ENCODE results near the gene SLC35B4.
"Not testable (repeated sequence)": the region's sequence is repeated elsewhere in the genome, so short reads cannot be mapped to it uniquely, and the experiment has no call there.

SLC35B4 gene

DNA sequence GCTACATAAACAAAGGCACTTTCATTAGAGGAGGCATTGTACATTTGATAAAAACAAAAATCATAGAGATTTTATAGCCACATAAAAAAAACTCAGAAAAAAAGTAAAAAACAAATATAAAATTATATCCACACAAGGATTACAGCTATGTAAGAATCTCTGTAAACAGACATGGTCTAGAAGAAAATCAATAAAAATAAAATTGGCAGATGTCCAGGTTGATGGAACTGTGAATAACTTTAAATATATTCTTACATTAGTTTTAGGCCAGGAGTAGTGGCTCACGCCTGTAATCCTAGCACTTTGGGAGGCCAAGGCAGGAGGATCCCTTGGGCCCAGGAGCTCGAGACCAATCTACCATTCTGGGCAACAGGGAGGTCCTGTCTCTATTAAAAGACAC lies 19.2 kb downstream of the SLC35B4 start:
- H3K36me3 ChIP-seq (ENCODE audit: control insufficient read depth, insufficient read depth, low read length), result peaks cover 4% of the 10 kb centered on the region; the same call in 1 of the 2 replicates
- no peak overlapping the region for H3K27ac ChIP-seq (ENCODE audit: low read length)
- no peaks in the 10 kb centered on the region for H3K4me1 ChIP-seq (ENCODE audit: control insufficient read depth, insufficient read depth, low read length)
- DNase-seq (ENCODE audit: low read depth, low spot score), result no peak
- H3K4me3 ChIP-seq (ENCODE audit: low read length), result no peak overlapping the region
- no peaks in the 10 kb centered on the region for H3K9me3 ChIP-seq (ENCODE audit: control insufficient read depth, insufficient read depth, low read length)
- H3K27me3 ChIP-seq (ENCODE audit: control insufficient read depth, insufficient read depth, low read length), result no peaks in the 10 kb centered on the region
- no CpG with 5 or more reads among the region's 2 CpGs for WGBS (ENCODE audit: insufficient coverage, insufficient read length)

DNA sequence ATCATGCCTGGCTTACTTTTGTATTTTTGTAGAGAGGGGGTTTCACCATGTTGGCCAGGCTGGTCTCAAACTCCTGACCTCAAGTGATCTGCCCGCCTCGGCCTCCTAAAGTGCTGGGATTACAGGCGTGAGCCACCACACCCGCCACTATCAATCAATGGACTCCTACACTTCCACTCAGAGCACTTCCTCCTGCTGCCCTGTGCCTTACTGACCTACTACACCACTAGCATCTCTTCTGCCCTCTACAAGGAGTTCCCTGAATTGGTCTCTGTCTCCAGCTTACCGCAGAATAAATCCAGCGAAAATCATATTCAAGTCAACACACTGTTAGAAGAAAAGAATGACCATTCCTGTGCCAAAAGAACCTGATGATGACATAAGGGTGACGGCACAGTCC lies 20.7 kb downstream of the SLC35B4 start:
- H3K4me1 ChIP-seq (ENCODE audit: control insufficient read depth, insufficient read depth, low read length); H3K9me3 ChIP-seq (ENCODE audit: control insufficient read depth, insufficient read depth, low read length); H3K36me3 ChIP-seq (ENCODE audit: control insufficient read depth, insufficient read depth, low read length); H3K27me3 ChIP-seq (ENCODE audit: control insufficient read depth, insufficient read depth, low read length); H3K27ac ChIP-seq (ENCODE audit: low read length); DNase-seq (ENCODE audit: low read depth, low spot score); H3K4me3 ChIP-seq (ENCODE audit: low read length): not testable (repeated sequence)
- WGBS (ENCODE audit: insufficient coverage, insufficient read length), result no CpG with 5 or more reads among the region's 7 CpGs

DNA sequence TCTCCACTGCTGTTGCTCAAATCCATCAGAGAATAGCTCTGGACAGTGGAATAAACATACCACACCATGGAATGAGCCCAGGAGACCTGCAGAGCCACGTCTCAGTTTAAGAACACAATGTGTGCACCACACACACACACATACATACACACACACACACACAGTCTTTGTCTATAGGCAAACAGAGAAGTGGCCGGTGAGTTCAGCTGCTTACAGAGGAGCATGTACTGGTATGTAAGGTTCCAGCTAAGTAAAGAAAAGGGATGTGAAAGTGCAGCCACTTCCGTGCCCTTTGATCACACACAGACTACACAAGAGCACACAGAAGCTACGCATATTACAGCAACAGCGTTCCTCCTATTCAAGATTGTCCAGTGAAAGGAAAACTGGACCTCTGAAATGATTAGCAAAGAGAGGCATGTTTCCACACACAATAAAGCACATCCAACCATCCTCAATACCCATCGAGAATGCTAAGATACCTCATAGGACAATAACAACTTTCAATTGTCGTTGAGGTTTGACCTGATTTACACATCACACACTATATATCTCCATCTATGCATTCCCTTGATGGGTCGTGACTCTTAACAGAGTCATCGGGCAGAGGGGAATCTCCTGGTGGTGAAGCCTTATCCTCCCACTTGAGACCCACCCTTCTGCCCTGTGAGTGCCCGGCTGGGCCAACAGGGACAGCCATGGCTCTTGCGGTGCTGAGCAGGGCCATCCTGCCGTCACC lies 23.6 kb downstream of the SLC35B4 start:
- 0 out of 2 replicates have a peak, but pooled peaks cover 4% of the 10 kb centered on the region for H3K36me3 ChIP-seq (ENCODE audit: control insufficient read depth, insufficient read depth, low read length)
- DNase-seq (ENCODE audit: low read depth, low spot score), result no peak
- no peak overlapping the region for H3K4me3 ChIP-seq (ENCODE audit: low read length)
- no peak overlapping the region for H3K27ac ChIP-seq (ENCODE audit: low read length)
- no peaks in the 10 kb centered on the region for H3K4me1 ChIP-seq (ENCODE audit: control insufficient read depth, insufficient read depth, low read length)
- H3K27me3 ChIP-seq (ENCODE audit: control insufficient read depth, insufficient read depth, low read length), result no peaks in the 10 kb centered on the region
- no peaks in the 10 kb centered on the region for H3K9me3 ChIP-seq (ENCODE audit: control insufficient read depth, insufficient read depth, low read length)
- WGBS (ENCODE audit: insufficient coverage, insufficient read length), result no CpG with 5 or more reads among the region's 12 CpGs

DNA sequence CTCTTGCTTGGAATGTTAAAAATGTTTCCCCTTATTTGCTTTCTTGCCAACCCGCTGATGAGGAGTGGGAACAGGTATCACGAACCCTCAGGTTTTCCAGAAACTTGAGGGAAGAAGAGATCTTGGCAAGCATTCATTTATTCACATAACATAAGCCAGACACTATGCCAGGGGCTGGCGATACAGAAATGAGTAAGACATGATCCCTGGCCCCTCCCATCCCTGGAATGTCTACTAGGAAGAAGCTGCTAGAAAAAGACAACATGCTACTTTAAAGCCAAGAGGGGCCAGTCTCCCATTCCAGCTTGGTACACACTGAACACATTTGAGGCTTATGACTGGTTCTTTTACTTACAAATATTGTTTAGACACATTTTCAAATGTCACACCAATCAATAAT lies 26.4 kb downstream of the SLC35B4 start:
- no peak for DNase-seq (ENCODE audit: low read depth, low spot score)
- no peak overlapping the region for H3K27ac ChIP-seq (ENCODE audit: low read length)

DNA sequence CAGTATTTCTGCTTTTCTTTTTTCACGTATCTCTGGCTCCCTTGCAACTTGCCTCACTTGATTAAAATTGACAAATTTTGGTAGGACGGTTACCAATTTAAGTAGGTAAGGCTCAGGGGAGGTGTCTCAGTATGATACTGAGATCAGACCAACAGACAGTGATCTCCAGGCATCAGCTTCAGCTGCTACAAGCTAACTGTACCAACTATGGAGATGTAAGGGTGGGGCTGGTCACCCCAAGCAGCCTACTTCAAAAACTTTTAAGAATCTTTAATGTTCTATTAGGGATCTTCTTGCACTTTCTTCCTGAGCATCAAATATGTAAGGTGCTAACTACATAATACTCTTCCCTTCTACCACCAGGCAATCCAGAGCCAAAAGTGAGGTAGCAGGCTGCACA lies 26.9 kb downstream of the SLC35B4 start:
- WGBS (ENCODE audit: insufficient coverage, insufficient read length), result no CpG with 5 or more reads among the region's 2 CpGs
- Histone ChIP-seq H3K4me1 (ENCODE audit: control insufficient read depth, insufficient read depth, low read length) (no peaks in the 10 kb centered on the region), H3K4me3 (ENCODE audit: low read length) (no peak overlapping the region), H3K36me3 (ENCODE audit: control insufficient read depth, insufficient read depth, low read length) (0 out of 2 replicates have a peak, but pooled peaks cover 3% of the 10 kb centered on the region), H3K27ac (ENCODE audit: low read length) (no peak overlapping the region), H3K9me3 (ENCODE audit: control insufficient read depth, insufficient read depth, low read length) (no peaks in the 10 kb centered on the region), H3K27me3 (ENCODE audit: control insufficient read depth, insufficient read depth, low read length) (no peaks in the 10 kb centered on the region)
- no peak for DNase-seq (ENCODE audit: low read depth, low spot score)

More for the DNA sequence above, 26.4 kb downstream of the SLC35B4 start:
- no peak overlapping the region for H3K4me3 ChIP-seq (ENCODE audit: low read length)
- H3K27me3 ChIP-seq (ENCODE audit: control insufficient read depth, insufficient read depth, low read length), result no peaks in the 10 kb centered on the region
- WGBS (ENCODE audit: insufficient coverage, insufficient read length), result no CpG with 5 or more reads among the region's 3 CpGs
- no peaks in the 10 kb centered on the region for H3K4me1 ChIP-seq (ENCODE audit: control insufficient read depth, insufficient read depth, low read length)
- 0 out of 2 replicates have a peak, but pooled peaks cover 4% of the 10 kb centered on the region for H3K36me3 ChIP-seq (ENCODE audit: control insufficient read depth, insufficient read depth, low read length)
- H3K9me3 ChIP-seq (ENCODE audit: control insufficient read depth, insufficient read depth, low read length), result no peaks in the 10 kb centered on the region

DNA sequence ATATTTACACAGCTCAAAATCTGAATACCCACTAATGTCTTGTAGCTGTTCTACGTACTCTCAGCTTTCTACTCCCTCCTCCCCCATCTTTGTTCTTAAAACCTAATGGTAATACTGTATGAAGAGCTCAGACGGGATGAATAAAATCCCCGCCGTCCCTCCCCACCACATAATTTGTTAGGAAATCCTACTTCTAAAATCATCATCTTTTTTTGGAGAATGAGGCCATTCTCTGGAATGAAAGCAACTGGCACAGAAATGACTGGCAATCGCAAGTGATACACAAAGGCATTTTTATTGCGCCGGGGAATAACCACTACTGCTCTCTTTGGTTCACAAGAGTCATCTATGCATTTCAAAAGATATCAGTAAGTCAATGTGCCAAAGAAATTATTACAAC lies 27.3 kb downstream of the SLC35B4 start:
- H3K4me3 ChIP-seq (ENCODE audit: low read length), result no peak overlapping the region
- no peaks in the 10 kb centered on the region for H3K4me1 ChIP-seq (ENCODE audit: control insufficient read depth, insufficient read depth, low read length)
- DNase-seq (ENCODE audit: low read depth, low spot score), result no peak
- WGBS (ENCODE audit: insufficient coverage, insufficient read length), result no CpG with 5 or more reads among the region's 7 CpGs
- no peak overlapping the region for H3K27ac ChIP-seq (ENCODE audit: low read length)
- no peaks in the 10 kb centered on the region for H3K9me3 ChIP-seq (ENCODE audit: control insufficient read depth, insufficient read depth, low read length)
- H3K36me3 ChIP-seq (ENCODE audit: control insufficient read depth, insufficient read depth, low read length), result no peaks in the 10 kb centered on the region
- H3K27me3 ChIP-seq (ENCODE audit: control insufficient read depth, insufficient read depth, low read length), result no peaks in the 10 kb centered on the region

DNA sequence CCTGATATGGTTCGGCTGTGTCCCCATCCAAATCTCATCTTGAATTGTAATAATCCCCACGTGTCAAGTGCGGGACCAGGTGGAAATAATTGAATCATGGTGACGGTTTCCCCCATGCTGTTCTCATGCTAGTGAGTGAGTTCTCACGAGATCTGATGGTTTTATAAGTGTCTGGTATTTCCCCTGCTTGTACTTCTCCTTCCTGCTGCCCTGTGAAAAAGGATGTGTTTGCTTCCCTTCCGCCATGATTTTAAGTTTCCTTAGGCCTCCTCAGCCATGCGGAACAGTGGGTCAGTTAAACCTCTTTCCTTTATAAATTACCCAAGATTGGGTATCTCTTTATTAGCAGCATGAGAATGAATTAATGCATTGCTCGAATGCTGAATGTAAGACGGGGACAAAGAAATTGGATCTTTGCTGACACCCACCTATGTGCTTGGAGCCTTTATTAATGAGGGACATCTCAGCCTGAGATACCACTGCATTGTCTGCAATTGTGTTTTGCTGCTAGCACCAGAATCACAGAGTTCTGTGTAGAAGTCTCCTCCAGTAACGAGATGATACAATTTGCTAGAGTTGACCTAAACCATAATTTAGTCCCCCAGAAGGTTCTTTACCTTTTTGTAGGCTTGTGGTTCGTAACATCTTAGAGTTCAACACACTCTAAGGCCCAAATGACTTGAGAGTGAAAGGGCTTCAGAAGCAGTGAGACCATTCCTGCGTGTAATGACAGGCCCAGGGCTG lies 28.6 kb downstream of the SLC35B4 start:
- Histone ChIP-seq H3K4me1 (ENCODE audit: control insufficient read depth, insufficient read depth, low read length) (no peaks in the 10 kb centered on the region), H3K9me3 (ENCODE audit: control insufficient read depth, insufficient read depth, low read length) (no peaks in the 10 kb centered on the region), H3K27me3 (ENCODE audit: control insufficient read depth, insufficient read depth, low read length) (no peaks in the 10 kb centered on the region), H3K36me3 (ENCODE audit: control insufficient read depth, insufficient read depth, low read length) (no peaks in the 10 kb centered on the region), H3K4me3 (ENCODE audit: low read length) (no peak overlapping the region), H3K27ac (ENCODE audit: low read length) (no peak overlapping the region)
- no peak for DNase-seq (ENCODE audit: low read depth, low spot score)
- WGBS (ENCODE audit: insufficient coverage, insufficient read length), result no CpG with 5 or more reads among the region's 12 CpGs

DNA sequence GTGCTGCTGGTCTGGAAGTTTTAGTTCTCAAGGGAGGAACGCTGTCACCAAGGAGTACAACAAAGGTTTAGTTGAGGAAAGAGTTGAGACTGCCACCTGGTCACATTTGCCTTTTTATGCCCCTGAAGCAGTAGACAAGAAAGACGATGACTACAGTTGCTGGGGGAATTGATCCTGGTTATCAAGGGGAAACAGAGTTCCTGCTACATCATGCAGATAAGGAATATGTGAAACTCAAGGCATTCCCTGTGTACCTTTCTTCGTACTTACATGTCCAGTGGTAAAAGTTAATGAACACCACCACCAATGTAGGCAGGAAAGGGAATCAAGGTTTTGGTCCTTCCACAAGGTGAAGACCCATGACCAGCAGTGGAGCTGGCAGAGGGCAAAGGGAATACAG lies 31.8 kb downstream of the SLC35B4 start:
- Histone ChIP-seq H3K4me1 (ENCODE audit: control insufficient read depth, insufficient read depth, low read length) (no peaks in the 10 kb centered on the region), H3K9me3 (ENCODE audit: control insufficient read depth, insufficient read depth, low read length) (no peaks in the 10 kb centered on the region), H3K27ac (ENCODE audit: low read length) (no peak overlapping the region), H3K27me3 (ENCODE audit: control insufficient read depth, insufficient read depth, low read length) (no peaks in the 10 kb centered on the region), H3K36me3 (ENCODE audit: control insufficient read depth, insufficient read depth, low read length) (0 out of 2 replicates have a peak, but pooled peaks cover 2% of the 10 kb centered on the region), H3K4me3 (ENCODE audit: low read length) (no peak overlapping the region)
- no CpG with 5 or more reads among the region's 3 CpGs for whole genome bisulfite sequencing (ENCODE audit: insufficient coverage, insufficient read length)
- no peak for DNase-seq (ENCODE audit: low read depth, low spot score)

DNA sequence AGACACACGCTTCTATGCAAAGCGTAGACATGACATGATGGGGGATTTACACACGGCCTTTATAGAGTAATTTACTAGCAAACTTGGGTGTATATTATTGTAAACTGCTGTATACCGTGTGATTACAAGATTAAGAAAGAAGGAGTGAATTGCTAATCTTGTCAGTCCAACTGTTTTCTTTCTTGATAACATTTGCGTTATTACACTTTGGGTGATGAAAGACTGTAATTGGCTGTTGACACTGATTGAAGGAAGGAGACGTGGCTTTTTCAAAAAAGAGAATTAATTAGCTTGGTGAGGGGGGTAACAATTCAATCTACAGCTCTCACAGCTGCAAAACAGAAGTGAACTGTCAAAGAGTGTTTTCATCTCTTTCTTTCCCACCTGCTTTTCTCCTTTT lies 32.7 kb downstream of the SLC35B4 start:
- Histone ChIP-seq H3K4me1 (ENCODE audit: control insufficient read depth, insufficient read depth, low read length) (no peaks in the 10 kb centered on the region), H3K9me3 (ENCODE audit: control insufficient read depth, insufficient read depth, low read length) (no peaks in the 10 kb centered on the region), H3K36me3 (ENCODE audit: control insufficient read depth, insufficient read depth, low read length) (0 out of 2 replicates have a peak, but pooled peaks cover 2% of the 10 kb centered on the region), H3K27me3 (ENCODE audit: control insufficient read depth, insufficient read depth, low read length) (no peaks in the 10 kb centered on the region), H3K4me3 (ENCODE audit: low read length) (no peak overlapping the region), H3K27ac (ENCODE audit: low read length) (no peak overlapping the region)
- no CpG with 5 or more reads among the region's 6 CpGs for WGBS (ENCODE audit: insufficient coverage, insufficient read length)
- no peak for DNase-seq (ENCODE audit: low read depth, low spot score)

DNA sequence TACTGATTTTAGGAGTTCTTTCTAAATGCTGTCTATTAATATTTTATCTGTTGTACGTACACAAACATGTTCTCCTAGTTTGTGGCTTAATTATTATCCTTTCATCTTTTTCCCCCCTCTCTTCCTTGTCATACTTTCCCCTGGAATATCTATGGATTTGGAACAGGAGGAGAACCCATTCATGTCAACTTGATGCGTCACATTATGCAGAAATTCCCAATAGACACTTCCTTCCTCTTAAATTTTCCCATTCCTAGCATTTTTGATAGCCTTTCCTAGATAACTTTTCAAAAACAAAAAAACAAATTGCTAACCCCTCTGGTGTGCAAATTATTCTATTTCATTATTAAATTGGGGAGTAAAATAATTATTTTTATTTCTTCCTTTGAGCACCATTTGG lies 36.2 kb downstream of the SLC35B4 start:
- Histone ChIP-seq H3K27me3 (ENCODE audit: control insufficient read depth, insufficient read depth, low read length) (no peaks in the 10 kb centered on the region), H3K27ac (ENCODE audit: low read length) (no peak overlapping the region), H3K36me3 (ENCODE audit: control insufficient read depth, insufficient read depth, low read length) (0 out of 2 replicates have a peak, but pooled peaks cover 2% of the 10 kb centered on the region), H3K4me3 (ENCODE audit: low read length) (no peak overlapping the region), H3K4me1 (ENCODE audit: control insufficient read depth, insufficient read depth, low read length) (no peaks in the 10 kb centered on the region), H3K9me3 (ENCODE audit: control insufficient read depth, insufficient read depth, low read length) (no peaks in the 10 kb centered on the region)
- no CpG with 5 or more reads among the region's 2 CpGs for WGBS (ENCODE audit: insufficient coverage, insufficient read length)
- DNase-seq (ENCODE audit: low read depth, low spot score), result no peak
